Lung (tissue), 12 donors: ENCODE data around the gene ADGRF3. TPM values are rescaled to one million over a fixed set of nuclear protein-coding genes. Genes with fewer than 3 reads are reported as not detected.

Source experiments
- ATAC-seq: fragments of 200-7000 bp; cut with Tn5 transposase; one replicate; pipeline ENCODE4 v1.9.1; 2020; ENCODE audit warnings: moderate number of reproducible peaks; ENCODE audit not compliant: insufficient read depth, low FRiP score
- DNase-seq, 3 donors: peaks; one replicate each; pipeline ENCODE4 v3.0.0-alpha.2; 2013 to 2017
- H3K27ac ChIP-seq, 2 donors: one replicate each; pipeline ENCODE4 v1.5.1; 2013; ENCODE audit warnings: mild to moderate bottlenecking in 2 of 2, moderate library complexity in 2 of 2, control low read depth in 1 of 2, inconsistent platforms in 1 of 2, low read depth in 1 of 2, low read length in 1 of 2
- H3K27me3 ChIP-seq, 3 donors: one replicate each; pipeline ENCODE4 v1.5.1; 2013; ENCODE audit warnings: low read length in 2 of 3; ENCODE audit not compliant: control insufficient read depth in 3 of 3, insufficient read depth in 3 of 3
- H3K36me3 ChIP-seq, 4 donors: one replicate each; pipeline ENCODE4 v1.5.1; 2013; ENCODE audit warnings: low read length in 4 of 4, mild to moderate bottlenecking in 1 of 4, moderate library complexity in 1 of 4; ENCODE audit not compliant: control insufficient read depth in 4 of 4, insufficient read depth in 4 of 4
- H3K4me1 ChIP-seq, 5 donors: one replicate each; pipeline ENCODE4 v1.5.1; 2013; ENCODE audit warnings: low read length in 5 of 5, mild to moderate bottlenecking in 2 of 5, moderate library complexity in 1 of 5; ENCODE audit not compliant: control insufficient read depth in 5 of 5, insufficient read depth in 5 of 5
- H3K4me3 ChIP-seq: one replicate; pipeline ENCODE4 v1.5.1; 2013; ENCODE audit warnings: mild to moderate bottlenecking, control low read depth, moderate library complexity
- H3K9ac ChIP-seq, 2 donors: one replicate each; pipeline ENCODE4 v1.5.1; 2013; ENCODE audit warnings: low read length in 2 of 2, control low read depth in 1 of 2; ENCODE audit not compliant: insufficient read depth in 1 of 2
- H3K9me3 ChIP-seq, 4 donors: one replicate each; pipeline ENCODE4 v1.5.1; 2013; ENCODE audit warnings: low read length in 3 of 4, mild to moderate bottlenecking in 1 of 4, moderate library complexity in 1 of 4; ENCODE audit not compliant: control insufficient read depth in 4 of 4, insufficient read depth in 3 of 4
- CTCF ChIP-seq: IDR thresholded peaks from 2 replicates; pipeline ENCODE4 v1.5.1; 2012; ENCODE audit warnings: mild to moderate bottlenecking; ENCODE audit errors: control extremely low read depth, extremely low read depth
- WGBS, 2 donors: extraction: QIAGEN DNeasy Blood & Tissue Kit; methylation state at CpG; one replicate each; pipeline ENCODE4 v1.1.7; 2013; 5-methylcytosine and 5-hydroxymethylcytosine counted together
- polyA plus RNA-seq, 2 donors: library from polyadenylated mRNA; stranded (reverse); fragments of 200-250 nt; gene quantifications; one replicate each; pipeline ENCODE4 v1.2.1, GENCODE V29; 2013
- total RNA-seq, 2 donors: library from RNA; depleted of rRNA in 1 of 2; stranded (reverse); fragments of >200 nt in 1 of 2; gene quantifications; one replicate each; pipeline ENCODE4 v1.2.1, GENCODE V29; 2014 to 2021
- donor health status: control.
- donor health status: control.
- donor health status: Bipolar disorder and iron deficiency.
- donor health status: healthy.
- donor health status: DM: yes; HTN: yes; CAD: no.

Gene ADGRF3
- total and polyA plus RNA-seq, 4 donors: 0.10 to 3.9 (median 0.24) TPM

GRCh38 chr2:26279886-26280285 is 66.7 kb downstream of the ADGRF3 start:
- peaks cover 0 to 5% (median 3%) of the 10 kb centered on the region in 5 donors for H3K4me1 ChIP-seq
- no peak for TF ChIP-seq CTCF
- H3K9me3 ChIP-seq: no peaks in the 10 kb centered on the region
- 93 to 100% methylated on average over 3 of the region's 3 CpGs for WGBS, 2 donors
- H3K27ac ChIP-seq: no peak overlapping the region
- H3K27me3 ChIP-seq: no peaks in the 10 kb centered on the region
- peaks cover 22 to 56% (median 40%) of the 10 kb centered on the region in 4 donors for H3K36me3 ChIP-seq
- no peak overlapping the region for H3K4me3 ChIP-seq
- no peak overlapping the region for H3K9ac ChIP-seq
- DNase-seq (no peak), ATAC-seq (no peak)

- H3K9me3 ChIP-seq: no peaks in the 10 kb centered on the region
- DNase-seq (no peak), ATAC-seq (no peak)
- 91 to 93% methylated on average over 4 of the region's 4 CpGs for WGBS, 2 donors
- no peak overlapping the region for H3K4me3 ChIP-seq
- peaks cover 14 to 39% (median 29%) of the 10 kb centered on the region in 4 donors for H3K36me3 ChIP-seq
- H3K27me3 ChIP-seq: no peaks in the 10 kb centered on the region
- H3K27ac ChIP-seq: no peak overlapping the region
- no peak for TF ChIP-seq CTCF
- H3K4me1 ChIP-seq: peaks cover 5 to 21% (median 10%) of the 10 kb centered on the region in 5 donors
- no peak overlapping the region for H3K9ac ChIP-seq
These were observed 69.9 kb downstream of the ADGRF3 start for GRCh38 chr2:26276484-26277227.

- ATAC-seq (peak; percentile 47), DNase-seq (peak; percentile 86 to 94 (median 94))
- TF ChIP-seq CTCF: no peak
- Histone ChIP-seq H3K9me3 (no peaks in the 10 kb centered on the region), H3K27me3 (no peaks in the 10 kb centered on the region), H3K27ac (peak overlapping the region; percentile 77 to 89), H3K4me3 (no peak overlapping the region), H3K4me1 (peaks cover 5 to 21% (median 10%) of the 10 kb centered on the region in 5 donors), H3K36me3 (peaks cover 5 to 30% (median 19%) of the 10 kb centered on the region in 4 donors), H3K9ac (no peak overlapping the region)
- 22 to 27% methylated on average over 5 of the region's 5 CpGs for WGBS, 2 donors
These were observed 72.5 kb downstream of the ADGRF3 start for GRCh38 chr2:26274058-26274613.
